ENCODE measurements around the gene RCSD1.

GRCh38 chr1:167706931-167707877 is 77.2 kb downstream of the RCSD1 start:
- no peak for TF ChIP-seq POLR2A (IDR thresholded peaks at IDR 0.05)
- no peak for TF ChIP-seq CTCF (IDR thresholded peaks at IDR 0.05)

Measured in testis (tissue), 2 donors.